Transverse colon (tissue), 4 donors: Measurements from ENCODE around the gene DDR2. TPM values are rescaled to one million over a fixed set of nuclear protein-coding genes. Genes with fewer than 3 reads are reported as not detected.
A peak's percentile ranks its signal among the peaks of the same experiment; 100 is the strongest.
"Not testable (repeated sequence)": the region's sequence is repeated elsewhere in the genome, so short reads cannot be mapped to it uniquely, and the experiment has no call there.

Experiments used
- DNase-seq: peaks from one replicate; pipeline ENCODE4 v3.0.0-alpha.2; 2019
- H3K27ac ChIP-seq, 4 donors: fragments of 200-600 bp; sonication (generic); 2 replicates each; pipeline ENCODE4 v1.5.1; 2016 to 2018; ENCODE audit warnings: inconsistent platforms in 4 of 4
- H3K27me3 ChIP-seq: fragments of 200-600 bp; sonication (generic); 2 replicates; pipeline ENCODE4 v1.5.1; 2017; ENCODE audit warnings: inconsistent platforms
- H3K36me3 ChIP-seq, 4 donors: fragments of 200-600 bp; sonication (generic); 2 replicates each; pipeline ENCODE4 v1.5.1; 2017 to 2019; ENCODE audit warnings: inconsistent platforms in 4 of 4
- H3K4me1 ChIP-seq, 4 donors: fragments of 200-600 bp; sonication (generic); 2 replicates each; pipeline ENCODE4 v1.5.1; 2017 to 2020; ENCODE audit warnings: inconsistent platforms in 4 of 4
- H3K4me3 ChIP-seq, 4 donors: fragments of 200-600 bp; sonication (generic); 1 replicate in 1 of 4; 2 replicates in 3 of 4; pipeline versions ENCODE4 v1.5.1 to v1.6.1; 2017 to 2019; ENCODE audit warnings: inconsistent platforms in 4 of 4
- H3K9me3 ChIP-seq, 2 donors: fragments of 200-600 bp; sonication (generic); 2 replicates each; pipeline ENCODE4 v1.5.1; 2017 to 2019; ENCODE audit warnings: inconsistent platforms in 2 of 2
- CTCF ChIP-seq, 5 experiments: fragments of 200-600 bp in 3 of 5; fragments of 450-650 bp in 2 of 5; sonication (generic) in 3 of 5; IDR thresholded peaks; 1 replicate in 2 of 5; 2 replicates in 3 of 5; pipeline ENCODE4 v1.5.1; 2016 to 2017; ENCODE audit warnings: antibody characterized with exemption in 5 of 5, inconsistent platforms in 3 of 5, mild to moderate bottlenecking in 2 of 5, moderate library complexity in 1 of 5
- EP300 ChIP-seq: sonication (generic); formaldehyde crosslinking; IDR thresholded peaks from one replicate; pipeline ENCODE4 v1.6.1; 2017; ENCODE audit warnings: antibody characterized with exemption, low read depth
- POLR2A ChIP-seq: fragments of 450-650 bp; IDR thresholded peaks from one replicate; pipeline ENCODE4 v1.6.1; 2016; ENCODE audit warnings: antibody characterized with exemption, mild to moderate bottlenecking, moderate library complexity
- POLR2AphosphoS5 ChIP-seq, 3 donors: sonication (generic); formaldehyde crosslinking; IDR thresholded peaks; one replicate each; pipeline ENCODE4 v1.6.1; 2016; ENCODE audit warnings: antibody characterized with exemption in 3 of 3
- WGBS, 2 donors: methylation state at CpG; one replicate each; pipeline ENCODE4 v1.1.5; 2018; ENCODE audit warnings: low coverage in 1 of 2; 5-methylcytosine and 5-hydroxymethylcytosine counted together
- in situ Hi-C, 4 donors: fragments of 200-750 bp; cut with MboI; loops; one replicate each; pipeline versions ENCODE4 v1.15.0 to v1.15.1; 2017; ENCODE audit warnings: low sequenced_read_pairs in 3 of 4, low pct_ligation_motif_present in 1 of 4, low pct_unique_long_range_greater_than_20kb in 1 of 4
- intact Hi-C: fragments of 100-400 bp; cut with DNase I; formaldehyde crosslinking; loops from one replicate; pipeline ENCODE4 v1.15.1; 2023; ENCODE audit warnings: low total_unique reads
- total RNA-seq, 4 donors: library from RNA; depleted of rRNA; stranded (reverse); fragments of >200 nt; gene quantifications; one replicate each; pipeline ENCODE4 v1.1.0, GENCODE V29; 2016

Gene DDR2
- total RNA-seq, 4 donors from 2014 or later = 33.3 to 54.1 (median 42.2) TPM

DNA sequence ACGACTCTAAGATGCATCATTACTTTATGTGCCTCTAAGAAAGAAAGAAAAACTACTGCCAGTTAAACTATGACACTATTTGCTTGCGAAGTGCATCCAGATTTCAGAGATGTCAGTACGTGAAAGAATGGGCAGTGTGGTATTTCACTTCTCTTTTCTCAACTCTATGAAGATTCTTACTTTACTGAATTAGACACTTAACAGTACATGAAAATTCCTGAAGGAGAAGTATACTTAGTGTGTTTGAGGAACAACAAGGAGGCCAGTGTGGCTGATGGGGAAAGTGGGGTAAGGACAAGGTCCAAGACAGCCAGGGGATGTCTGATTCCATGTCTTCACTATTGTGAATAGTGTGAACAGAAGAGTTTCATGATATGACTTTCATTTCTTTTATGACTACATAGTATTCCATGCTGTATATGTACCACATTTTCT is 104.4 kb downstream of the DDR2 start:
- DNase-seq = no peak
- intact Hi-C loops = no loop called here
- Histone ChIP-seq H3K27ac (no peak overlapping the region), H3K36me3 (no peaks in the 10 kb centered on the region), H3K9me3 (no peaks in the 10 kb centered on the region), H3K4me1 (peaks cover 2 to 62% (median 18%) of the 10 kb centered on the region in 4 donors), H3K4me3 (no peak overlapping the region), H3K27me3 (no peaks in the 10 kb centered on the region)
- in situ Hi-C loops = no loop called here
- 72 to 100% methylated on average over 3 of the region's 3 CpGs for WGBS, 2 donors
- no peak for TF ChIP-seq EP300
- no peak for TF ChIP-seq CTCF (IDR thresholded peaks at IDR 0.05)
- TF ChIP-seq POLR2AphosphoS5 (IDR thresholded peaks at IDR 0.05) = no peak
- TF ChIP-seq POLR2A = no peak

- Histone ChIP-seq H3K4me1 (peaks cover 0 to 23% (median 6%) of the 10 kb centered on the region in 4 donors), H3K36me3 (no peaks in the 10 kb centered on the region), H3K27me3 (no peaks in the 10 kb centered on the region), H3K9me3 (no peaks in the 10 kb centered on the region), H3K4me3 (no peak overlapping the region), H3K27ac (peak overlapping the region in 3 of 4 donors; percentile 24 to 64 (median 31))
- in situ Hi-C loops = no loop called here
- WGBS, 2 donors = 31 to 32% methylated on average over 4 of the region's 4 CpGs
- DNase-seq = peak; percentile 63
- TF ChIP-seq CTCF (IDR thresholded peaks at IDR 0.05) = no peak
- TF ChIP-seq EP300 = no peak
- peak in 1 of 3 donors; percentile 38 for TF ChIP-seq POLR2AphosphoS5 (IDR thresholded peaks at IDR 0.05)
- intact Hi-C loops = no loop called here
These were observed 108.5 kb downstream of the DDR2 start for GRCh38 chr1:162740755-162741154.

- Histone ChIP-seq H3K27ac (peak overlapping the region in 2 of 4 donors; percentile 2 to 25), H3K4me3 (no peak overlapping the region), H3K36me3 (no peaks in the 10 kb centered on the region), H3K4me1 (peaks cover 0 to 18% (median 4%) of the 10 kb centered on the region in 4 donors), H3K27me3 (no peaks in the 10 kb centered on the region), H3K9me3 (no peaks in the 10 kb centered on the region)
- in situ Hi-C loops = no loop called here
- WGBS, 2 donors = 86% methylated on average over 2 of the region's 2 CpGs; no CpG with 5 or more reads in 1 of the 2 donors
- intact Hi-C loops = no loop called here
- TF ChIP-seq EP300 (no peak), POLR2AphosphoS5 (IDR thresholded peaks at IDR 0.05) (no peak), POLR2A (no peak), CTCF (IDR thresholded peaks at IDR 0.05) (no peak)
- DNase-seq = no peak
These were observed 109.3 kb downstream of the DDR2 start for GRCh38 chr1:162741574-162741973.

- H3K27ac ChIP-seq, H3K27me3 ChIP-seq, H3K4me1 ChIP-seq, H3K9me3 ChIP-seq, H3K36me3 ChIP-seq, DNase-seq, H3K4me3 ChIP-seq, in situ Hi-C loops, intact Hi-C loops: not testable (repeated sequence)
- WGBS, 2 donors = 95% methylated on average over 14 of the region's 14 CpGs; no CpG with 5 or more reads in 1 of the 2 donors
These were observed 114.1 kb downstream of the DDR2 start for GRCh38 chr1:162746264-162746942.
